GM18519 (cell line): ENCODE data around the gene MACROD2.
"Not testable (repeated sequence)": the region's sequence is repeated elsewhere in the genome, so short reads cannot be mapped to it uniquely, and the experiment has no call there.

ENCODE experiments used
- ATAC-seq: cut with Tn5 transposase; IDR thresholded peaks from one replicate; pipeline ENCODE4 v1.9.1; 2021; ENCODE audit warnings: mild to moderate bottlenecking, moderate library complexity; ENCODE audit not compliant: unreplicated experiment, low FRiP score

Gene MACROD2

GRCh38 chr20:14446446-14446845, 451.1 kb downstream of the MACROD2 start:
- ATAC-seq: no peak

GRCh38 chr20:14449323-14449722, 454.0 kb downstream of the MACROD2 start:
- no peak for ATAC-seq

- ATAC-seq: no peak
These were observed 454.9 kb downstream of the MACROD2 start for GRCh38 chr20:14450256-14450655.

GRCh38 chr20:14451458-14451857, 456.1 kb downstream of the MACROD2 start:
- ATAC-seq: no peak

- no peak for ATAC-seq
These were observed 457.9 kb downstream of the MACROD2 start for GRCh38 chr20:14453259-14453658.

- no peak for ATAC-seq
These were observed 459.0 kb downstream of the MACROD2 start for GRCh38 chr20:14454296-14454695.

- ATAC-seq: not testable (repeated sequence)
These were observed 471.9 kb downstream of the MACROD2 start for GRCh38 chr20:14467104-14467827.

- no peak for ATAC-seq
These were observed 475.0 kb downstream of the MACROD2 start for GRCh38 chr20:14470231-14470899.

GRCh38 chr20:14470977-14471661, 475.8 kb downstream of the MACROD2 start:
- ATAC-seq: no peak

- ATAC-seq: no peak
These were observed 481.8 kb downstream of the MACROD2 start for GRCh38 chr20:14477125-14477524.

- no peak for ATAC-seq
These were observed 482.8 kb downstream of the MACROD2 start for GRCh38 chr20:14478126-14478525.

GRCh38 chr20:14481863-14482262, 486.5 kb downstream of the MACROD2 start:
- no peak for ATAC-seq

- no peak for ATAC-seq
These were observed 492.9 kb downstream of the MACROD2 start for GRCh38 chr20:14488212-14488611.

- no peak for ATAC-seq
These were observed 493.6 kb downstream of the MACROD2 start for GRCh38 chr20:14488756-14489479.

- no peak for ATAC-seq
These were observed 494.2 kb downstream of the MACROD2 start for GRCh38 chr20:14489544-14489943.

GRCh38 chr20:14491436-14491835, 496.1 kb downstream of the MACROD2 start:
- no peak for ATAC-seq

GRCh38 chr20:14493408-14493807, 498.1 kb downstream of the MACROD2 start:
- ATAC-seq: no peak

- ATAC-seq: no peak
These were observed 499.0 kb downstream of the MACROD2 start for GRCh38 chr20:14494355-14494754.

GRCh38 chr20:14495066-14495465, 499.8 kb downstream of the MACROD2 start:
- no peak for ATAC-seq

- ATAC-seq: no peak
These were observed 501.7 kb downstream of the MACROD2 start for GRCh38 chr20:14497004-14497403.

- ATAC-seq: no peak
These were observed 503.5 kb downstream of the MACROD2 start for GRCh38 chr20:14498772-14499171.
